SJSA1 (cell line): ENCODE data around the gene PPOX. TPM values are rescaled to one million over a fixed set of nuclear protein-coding genes. Genes with fewer than 3 reads are reported as not detected.
A peak's percentile ranks its signal among the peaks of the same experiment; 100 is the strongest.

Source experiments
- DNase-seq, 2 experiments: peaks; one replicate each; pipeline ENCODE4 v3.0.0-alpha.2; 2015 to 2020; ENCODE audit warnings: low spot score in 2 of 2, low read depth in 1 of 2
- H3K27ac ChIP-seq: fragments of 250-450 bp; sonication (Bioruptor Pico); 2 replicates; pipeline ENCODE4 v1.5.1; 2020; ENCODE audit warnings: mild to moderate bottlenecking, moderate library complexity
- H3K27me3 ChIP-seq: fragments of 250-450 bp; sonication (Bioruptor Pico); replicated peaks from 2 replicates; pipeline ENCODE4 v1.5.1; 2020; ENCODE audit warnings: mild to moderate bottlenecking, moderate library complexity
- H3K36me3 ChIP-seq: fragments of 250-450 bp; sonication (Bioruptor Pico); 2 replicates; pipeline ENCODE4 v1.5.1; 2020; ENCODE audit warnings: mild to moderate bottlenecking
- H3K4me1 ChIP-seq: fragments of 250-450 bp; sonication (Bioruptor Pico); replicated peaks from 2 replicates; pipeline ENCODE4 v1.6.1; 2021; ENCODE audit warnings: mild to moderate bottlenecking
- H3K4me3 ChIP-seq: fragments of 250-450 bp; sonication (Bioruptor Pico); 2 replicates; pipeline ENCODE4 v1.5.1; 2020; ENCODE audit warnings: mild to moderate bottlenecking
- H3K9me3 ChIP-seq: fragments of 250-450 bp; sonication (Bioruptor Pico); replicated peaks from 2 replicates; pipeline ENCODE4 v1.5.1; 2020; ENCODE audit warnings: mild to moderate bottlenecking
- total RNA-seq: library from RNA; depleted of rRNA; stranded (reverse); fragments of >200 nt; shearing (Covaris generic); gene quantifications from 2 replicates; pipeline ENCODE4 v1.2.3, GENCODE V29; 2014

Gene PPOX
- total RNA-seq, 1 experiment from 2014 or later: 8.9 TPM

- H3K36me3 ChIP-seq: peaks cover 66% of the 10 kb centered on the region
- H3K27ac ChIP-seq: no peak overlapping the region
- H3K9me3 ChIP-seq: no peaks in the 10 kb centered on the region
- H3K4me3 ChIP-seq: no peak overlapping the region
- peaks cover 26% of the 10 kb centered on the region for H3K4me1 ChIP-seq
- DNase-seq: no peak
- no peaks in the 10 kb centered on the region for H3K27me3 ChIP-seq
These were observed 4.6 kb upstream of the PPOX start for GRCh38 chr1:161161652-161162051.

- no peaks in the 10 kb centered on the region for H3K27me3 ChIP-seq
- no peak overlapping the region for H3K27ac ChIP-seq
- peaks cover 29% of the 10 kb centered on the region for H3K4me1 ChIP-seq
- DNase-seq: no peak
- peaks cover 62% of the 10 kb centered on the region for H3K36me3 ChIP-seq
- H3K9me3 ChIP-seq: no peaks in the 10 kb centered on the region
- H3K4me3 ChIP-seq: no peak overlapping the region
These were observed 4.2 kb upstream of the PPOX start for GRCh38 chr1:161162052-161162451.

- H3K36me3 ChIP-seq: peaks cover 54% of the 10 kb centered on the region
- H3K27ac ChIP-seq: no peak overlapping the region
- no peak overlapping the region for H3K4me3 ChIP-seq
- H3K27me3 ChIP-seq: no peaks in the 10 kb centered on the region
- H3K4me1 ChIP-seq: peaks cover 31% of the 10 kb centered on the region
- DNase-seq: no peak
- H3K9me3 ChIP-seq: no peaks in the 10 kb centered on the region
These were observed 3.4 kb upstream of the PPOX start for GRCh38 chr1:161162806-161163205.

GRCh38 chr1:161163793-161164192 lies 2.4 kb upstream of the PPOX start:
- Histone ChIP-seq H3K4me3 (no peak overlapping the region), H3K9me3 (no peaks in the 10 kb centered on the region), H3K4me1 (peaks cover 28% of the 10 kb centered on the region), H3K27me3 (no peaks in the 10 kb centered on the region), H3K36me3 (peaks cover 44% of the 10 kb centered on the region), H3K27ac (no peak overlapping the region)
- no peak for DNase-seq

- H3K27ac ChIP-seq: peak overlapping the region; percentile 80
- no peaks in the 10 kb centered on the region for H3K27me3 ChIP-seq
- H3K36me3 ChIP-seq: peaks cover 48% of the 10 kb centered on the region
- H3K4me1 ChIP-seq: peaks cover 20% of the 10 kb centered on the region
- H3K4me3 ChIP-seq: peak overlapping the region; percentile 54
- DNase-seq: no peak
- no peaks in the 10 kb centered on the region for H3K9me3 ChIP-seq
These were observed 1.2 kb upstream of the PPOX start for GRCh38 chr1:161164901-161165610.

GRCh38 chr1:161166669-161167548 lies 683 bp downstream of the PPOX start:
- Histone ChIP-seq H3K4me3 (peak overlapping the region; percentile 54), H3K4me1 (peaks cover 15% of the 10 kb centered on the region), H3K9me3 (no peaks in the 10 kb centered on the region), H3K27me3 (no peaks in the 10 kb centered on the region), H3K36me3 (peaks cover 52% of the 10 kb centered on the region), H3K27ac (no peak overlapping the region)
- no peak for DNase-seq

GRCh38 chr1:161168906-161169305 lies 2.7 kb downstream of the PPOX start:
- no peaks in the 10 kb centered on the region for H3K27me3 ChIP-seq
- H3K27ac ChIP-seq: no peak overlapping the region
- no peak overlapping the region for H3K4me3 ChIP-seq
- H3K36me3 ChIP-seq: peaks cover 59% of the 10 kb centered on the region
- H3K9me3 ChIP-seq: no peaks in the 10 kb centered on the region
- DNase-seq: no peak
- peaks cover 15% of the 10 kb centered on the region for H3K4me1 ChIP-seq

- no peak for DNase-seq
These were observed 5.0 kb downstream of the PPOX start for GRCh38 chr1:161171191-161171590.

GRCh38 chr1:161171696-161172095 lies 5.5 kb downstream of the PPOX start:
- DNase-seq: no peak
- no peak overlapping the region for H3K4me3 ChIP-seq
- H3K27ac ChIP-seq: no peak overlapping the region
- peaks cover 9% of the 10 kb centered on the region for H3K4me1 ChIP-seq
- peaks cover 64% of the 10 kb centered on the region for H3K36me3 ChIP-seq
- H3K9me3 ChIP-seq: no peaks in the 10 kb centered on the region
- no peaks in the 10 kb centered on the region for H3K27me3 ChIP-seq

More at GRCh38 chr1:161171191-161171590, 5.0 kb downstream of the PPOX start:
- no peaks in the 10 kb centered on the region for H3K9me3 ChIP-seq
- no peak overlapping the region for H3K4me3 ChIP-seq
- no peak overlapping the region for H3K27ac ChIP-seq
- 0 out of 2 replicates have a peak, but pooled peaks cover 5% of the 10 kb centered on the region for H3K4me1 ChIP-seq
- H3K36me3 ChIP-seq: peaks cover 64% of the 10 kb centered on the region
- H3K27me3 ChIP-seq: no peaks in the 10 kb centered on the region

- Histone ChIP-seq H3K27ac (no peak overlapping the region), H3K9me3 (no peaks in the 10 kb centered on the region), H3K27me3 (no peaks in the 10 kb centered on the region), H3K36me3 (peaks cover 67% of the 10 kb centered on the region), H3K4me3 (no peak overlapping the region), H3K4me1 (peaks cover 6% of the 10 kb centered on the region)
- DNase-seq: no peak
These were observed 6.1 kb downstream of the PPOX start for GRCh38 chr1:161172349-161172748.

- DNase-seq: no peak
- Histone ChIP-seq H3K4me1 (peaks cover 11% of the 10 kb centered on the region), H3K4me3 (no peak overlapping the region), H3K36me3 (peaks cover 67% of the 10 kb centered on the region), H3K9me3 (no peaks in the 10 kb centered on the region), H3K27ac (no peak overlapping the region), H3K27me3 (no peaks in the 10 kb centered on the region)
These were observed 6.7 kb downstream of the PPOX start for GRCh38 chr1:161172776-161173376.

GRCh38 chr1:161173711-161174110 lies 7.5 kb downstream of the PPOX start:
- Histone ChIP-seq H3K36me3 (peaks cover 67% of the 10 kb centered on the region), H3K4me1 (peaks cover 12% of the 10 kb centered on the region), H3K27ac (no peak overlapping the region)

GRCh38 chr1:161174911-161175310 lies 8.7 kb downstream of the PPOX start:
- H3K4me1 ChIP-seq: peaks cover 12% of the 10 kb centered on the region
- DNase-seq: no peak
- no peak overlapping the region for H3K4me3 ChIP-seq
- H3K9me3 ChIP-seq: no peaks in the 10 kb centered on the region
- H3K27me3 ChIP-seq: no peaks in the 10 kb centered on the region
- no peak overlapping the region for H3K27ac ChIP-seq
- peaks cover 56% of the 10 kb centered on the region for H3K36me3 ChIP-seq

More at GRCh38 chr1:161173711-161174110, 7.5 kb downstream of the PPOX start:
- H3K9me3 ChIP-seq: no peaks in the 10 kb centered on the region
- H3K27me3 ChIP-seq: no peaks in the 10 kb centered on the region
- H3K4me3 ChIP-seq: no peak overlapping the region
- DNase-seq: no peak
